ENCODE measurements around the gene BMP7.

Gene BMP7

GRCh38 chr20:57230247-57230646, 36.2 kb downstream of the BMP7 start:
- H3K4me3 ChIP-seq (ENCODE audit: low read depth, low read length): no peak overlapping the region
- no peak for DNase-seq (ENCODE audit: low read depth)
- no peak for TF ChIP-seq CTCF (IDR thresholded peaks at IDR 0.05; ENCODE audit: low read depth, low read length, missing control alignments)

GRCh38 chr20:57229490-57229889, 37.0 kb downstream of the BMP7 start:
- DNase-seq (ENCODE audit: low read depth): no peak
- no peak overlapping the region for H3K4me3 ChIP-seq (ENCODE audit: low read depth, low read length)
- no peak for TF ChIP-seq CTCF (IDR thresholded peaks at IDR 0.05; ENCODE audit: low read depth, low read length, missing control alignments)

- TF ChIP-seq CTCF (IDR thresholded peaks at IDR 0.05; ENCODE audit: low read depth, low read length, missing control alignments): no peak
- DNase-seq (ENCODE audit: low read depth): no peak
- H3K4me3 ChIP-seq (ENCODE audit: low read depth, low read length): no peak overlapping the region
Observed at GRCh38 chr20:57225830-57226229, 40.6 kb downstream of the BMP7 start.

- DNase-seq (ENCODE audit: low read depth): no peak
- TF ChIP-seq CTCF (IDR thresholded peaks at IDR 0.05; ENCODE audit: low read depth, low read length, missing control alignments): no peak
- no peak overlapping the region for H3K4me3 ChIP-seq (ENCODE audit: low read depth, low read length)
Observed at GRCh38 chr20:57225197-57225733, 41.2 kb downstream of the BMP7 start.

- TF ChIP-seq CTCF (IDR thresholded peaks at IDR 0.05; ENCODE audit: low read depth, low read length, missing control alignments): no peak
- no peak for DNase-seq (ENCODE audit: low read depth)
- no peak overlapping the region for H3K4me3 ChIP-seq (ENCODE audit: low read depth, low read length)
Observed at GRCh38 chr20:57224641-57225138, 41.8 kb downstream of the BMP7 start.

- H3K4me3 ChIP-seq (ENCODE audit: low read depth, low read length): no peak overlapping the region
- DNase-seq (ENCODE audit: low read depth): no peak
- TF ChIP-seq CTCF (IDR thresholded peaks at IDR 0.05; ENCODE audit: low read depth, low read length, missing control alignments): no peak
Observed at GRCh38 chr20:57223648-57224489, 42.6 kb downstream of the BMP7 start.

GRCh38 chr20:57222631-57222950, 43.9 kb downstream of the BMP7 start:
- no peak for DNase-seq (ENCODE audit: low read depth)
- TF ChIP-seq CTCF (IDR thresholded peaks at IDR 0.05; ENCODE audit: low read depth, low read length, missing control alignments): no peak
- no peak overlapping the region for H3K4me3 ChIP-seq (ENCODE audit: low read depth, low read length)
